Astrocyte (in vitro differentiated cells and primary cell): ENCODE data around the gene RNASEH2C. TPM values are rescaled to one million over a fixed set of nuclear protein-coding genes. Genes with fewer than 3 reads are reported as not detected.
"Not testable (repeated sequence)": the region's sequence is repeated elsewhere in the genome, so short reads cannot be mapped to it uniquely, and the experiment has no call there.

Source experiments
- DNase-seq: peaks from one replicate; pipeline ENCODE4 v3.0.0-alpha.2; 2010; ENCODE audit warnings: low read depth
- FAIRE-seq: peaks from 2 replicates; lab custom pipeline; 2011; peaks lifted over from hg19 to GRCh38; lab: Jason Lieb, UNC
- H2AFZ ChIP-seq: 2 replicates; pipeline ENCODE4 v1.6.0; 2012; ENCODE audit warnings: low read depth, low read length, inconsistent platforms
- H3K27ac ChIP-seq: 2 replicates; pipeline ENCODE4 v1.5.1; 2011; ENCODE audit warnings: low read depth, low read length, inconsistent platforms
- H3K27me3 ChIP-seq: 2 replicates; pipeline ENCODE4 v1.6.0; 2011; ENCODE audit warnings: low read length, inconsistent platforms; ENCODE audit not compliant: insufficient read depth
- H3K36me3 ChIP-seq: 2 replicates; pipeline ENCODE4 v1.5.1; 2011; ENCODE audit warnings: low read length, inconsistent platforms; ENCODE audit not compliant: insufficient read depth
- H3K4me1 ChIP-seq: 2 replicates; pipeline ENCODE4 v1.5.1; 2011; ENCODE audit warnings: low read length, inconsistent platforms; ENCODE audit not compliant: insufficient read depth
- H3K4me2 ChIP-seq: 2 replicates; pipeline ENCODE4 v1.6.0; 2012; ENCODE audit warnings: low read length, inconsistent platforms
- H3K4me3 ChIP-seq: 2 replicates; pipeline ENCODE4 v1.5.1; 2011; ENCODE audit warnings: low read depth, mild to moderate bottlenecking, low read length, inconsistent platforms; ENCODE audit not compliant: insufficient read depth
- H3K79me2 ChIP-seq: 2 replicates; pipeline ENCODE4 v1.6.0; 2012; ENCODE audit warnings: mild to moderate bottlenecking, low read length, inconsistent platforms; ENCODE audit not compliant: insufficient read depth
- H3K9ac ChIP-seq: 2 replicates; pipeline ENCODE4 v1.6.0; 2012; ENCODE audit warnings: mild to moderate bottlenecking, low read length, inconsistent platforms
- H3K9me3 ChIP-seq: 2 replicates; pipeline ENCODE4 v1.5.1; 2012; ENCODE audit warnings: low read depth, mild to moderate bottlenecking, low read length, inconsistent platforms; ENCODE audit not compliant: insufficient read depth
- H4K20me1 ChIP-seq: 2 replicates; pipeline ENCODE4 v1.6.0; 2012; ENCODE audit warnings: low read length, inconsistent platforms; ENCODE audit not compliant: insufficient read depth
- H3K27ac Mint-ChIP-seq: one replicate; pipeline ENCODE4 v1.8.0; 2021; ENCODE audit warnings: mild to moderate bottlenecking, mixed read lengths; ENCODE audit not compliant: unreplicated experiment
- H3K27me3 Mint-ChIP-seq: one replicate; pipeline ENCODE4 v1.8.0; 2021; ENCODE audit warnings: low read depth, mixed read lengths; ENCODE audit not compliant: unreplicated experiment
- H3K36me3 Mint-ChIP-seq: one replicate; pipeline ENCODE4 v1.8.0; 2021; ENCODE audit warnings: low read depth, mixed read lengths; ENCODE audit not compliant: unreplicated experiment
- H3K4me1 Mint-ChIP-seq: one replicate; pipeline ENCODE4 v1.8.0; 2021; ENCODE audit warnings: low read depth, mixed read lengths; ENCODE audit not compliant: unreplicated experiment
- H3K4me3 Mint-ChIP-seq: one replicate; pipeline ENCODE4 v1.8.0; 2021; ENCODE audit warnings: mild to moderate bottlenecking, moderate library complexity, mixed read lengths; ENCODE audit not compliant: unreplicated experiment
- H3K9me3 Mint-ChIP-seq: one replicate; pipeline ENCODE4 v1.8.0; 2021; ENCODE audit warnings: mild to moderate bottlenecking, mixed read lengths; ENCODE audit not compliant: unreplicated experiment
- EZH2 ChIP-seq: IDR thresholded peaks from 2 replicates; pipeline ENCODE4 v1.6.1; 2012; ENCODE audit warnings: mild to moderate bottlenecking, low read length, inconsistent platforms; ENCODE audit not compliant: insufficient read depth
- total RNA-seq: library from RNA; stranded (reverse); gene quantifications from 2 replicates; pipeline ENCODE4 v1.2.1, GENCODE V29; 2021
- TF ChIP-seq, protein P1 (sequence below): IDR thresholded peaks from 2 replicates; pipeline ENCODE4 v1.5.1; 2011; ENCODE audit warnings: low read depth, mild to moderate bottlenecking, inconsistent platforms, low read length, moderate library complexity; ENCODE audit not compliant: insufficient read depth

Gene RNASEH2C
- total RNA-seq, 1 donor from 2014 or later = 25.0 TPM

- no peaks in the 10 kb centered on the region for H3K4me1 Mint-ChIP-seq
- H3K36me3 ChIP-seq = no peaks in the 10 kb centered on the region
- peaks cover 34% of the 10 kb centered on the region for H3K27me3 Mint-ChIP-seq
- H3K9ac ChIP-seq = no peak overlapping the region
- DNase-seq (no peak), FAIRE-seq (no peak)
- peaks cover 15% of the 10 kb centered on the region for H3K9me3 Mint-ChIP-seq
- no peak overlapping the region for H3K4me2 ChIP-seq
- peaks cover 5% of the 10 kb centered on the region for H3K27me3 ChIP-seq
- H3K79me2 ChIP-seq = no peaks in the 10 kb centered on the region
- no peak overlapping the region for H3K4me3 Mint-ChIP-seq
- H3K4me1 ChIP-seq = no peaks in the 10 kb centered on the region
- TF ChIP-seq EZH2 = no peak
- TF ChIP-seq, protein P1, sequence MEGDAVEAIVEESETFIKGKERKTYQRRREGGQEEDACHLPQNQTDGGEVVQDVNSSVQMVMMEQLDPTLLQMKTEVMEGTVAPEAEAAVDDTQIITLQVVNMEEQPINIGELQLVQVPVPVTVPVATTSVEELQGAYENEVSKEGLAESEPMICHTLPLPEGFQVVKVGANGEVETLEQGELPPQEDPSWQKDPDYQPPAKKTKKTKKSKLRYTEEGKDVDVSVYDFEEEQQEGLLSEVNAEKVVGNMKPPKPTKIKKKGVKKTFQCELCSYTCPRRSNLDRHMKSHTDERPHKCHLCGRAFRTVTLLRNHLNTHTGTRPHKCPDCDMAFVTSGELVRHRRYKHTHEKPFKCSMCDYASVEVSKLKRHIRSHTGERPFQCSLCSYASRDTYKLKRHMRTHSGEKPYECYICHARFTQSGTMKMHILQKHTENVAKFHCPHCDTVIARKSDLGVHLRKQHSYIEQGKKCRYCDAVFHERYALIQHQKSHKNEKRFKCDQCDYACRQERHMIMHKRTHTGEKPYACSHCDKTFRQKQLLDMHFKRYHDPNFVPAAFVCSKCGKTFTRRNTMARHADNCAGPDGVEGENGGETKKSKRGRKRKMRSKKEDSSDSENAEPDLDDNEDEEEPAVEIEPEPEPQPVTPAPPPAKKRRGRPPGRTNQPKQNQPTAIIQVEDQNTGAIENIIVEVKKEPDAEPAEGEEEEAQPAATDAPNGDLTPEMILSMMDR = no peak
- H3K27ac Mint-ChIP-seq = no peak overlapping the region
- H3K27ac ChIP-seq = no peak overlapping the region
- H3K9me3 ChIP-seq = no peaks in the 10 kb centered on the region
- no peak overlapping the region for H2AFZ ChIP-seq
- H3K4me3 ChIP-seq = no peak overlapping the region
- no peaks in the 10 kb centered on the region for H4K20me1 ChIP-seq
- H3K36me3 Mint-ChIP-seq = peaks cover 2% of the 10 kb centered on the region
These were observed 18.4 kb upstream of the RNASEH2C start for GRCh38 chr11:65739022-65739421.

DNA sequence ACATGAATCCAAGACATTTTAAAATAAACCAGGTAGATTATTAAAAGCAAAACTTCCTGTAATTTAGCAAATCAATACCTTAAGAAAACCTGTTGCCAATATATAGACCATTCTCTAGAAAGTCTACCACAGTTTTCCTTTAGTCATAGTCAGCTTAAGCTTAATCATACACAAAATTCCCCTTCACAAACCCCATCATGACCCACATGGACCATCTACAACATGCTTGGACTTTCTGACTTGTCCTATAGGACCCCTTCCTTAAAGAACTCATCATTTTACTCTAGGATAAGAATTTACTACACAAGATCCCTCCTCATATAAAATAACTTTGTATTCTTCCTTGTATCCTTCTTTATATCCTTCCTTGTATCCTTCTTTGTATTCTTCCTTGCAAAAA is 16.2 kb upstream of the RNASEH2C start:
- H3K4me3 ChIP-seq = no peak overlapping the region

DNA sequence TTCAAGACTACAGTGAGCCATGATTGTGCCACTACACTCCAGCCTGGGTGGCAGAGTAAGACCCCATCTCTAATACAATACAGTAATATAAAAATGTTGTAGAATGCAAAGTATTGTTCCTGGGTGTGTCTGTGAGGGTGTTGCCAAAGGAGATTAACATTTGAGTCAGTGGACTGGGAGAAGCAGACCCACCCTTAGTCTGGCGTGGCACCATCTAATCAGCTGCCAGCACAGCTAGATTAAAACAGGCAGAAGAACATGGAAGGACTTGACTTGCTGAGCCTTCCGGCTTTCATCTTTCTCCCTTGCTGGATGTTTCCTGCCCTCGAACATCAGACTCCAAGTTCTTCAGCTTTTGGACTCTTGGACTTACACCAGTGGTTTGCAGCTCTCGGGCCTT is 14.5 kb upstream of the RNASEH2C start:
- not testable (repeated sequence) for H3K4me1 ChIP-seq, H3K27ac ChIP-seq, H3K79me2 ChIP-seq, H3K4me3 ChIP-seq, H3K4me1 Mint-ChIP-seq, H3K36me3 ChIP-seq, H3K27me3 ChIP-seq, H3K4me3 Mint-ChIP-seq, H4K20me1 ChIP-seq, DNase-seq, H3K4me2 ChIP-seq, FAIRE-seq, H2AFZ ChIP-seq, H3K27ac Mint-ChIP-seq, H3K36me3 Mint-ChIP-seq, H3K9ac ChIP-seq, H3K9me3 ChIP-seq
- H3K27me3 Mint-ChIP-seq = peaks cover 23% of the 10 kb centered on the region
- H3K9me3 Mint-ChIP-seq = peaks cover 16% of the 10 kb centered on the region

More for the DNA sequence above, 16.2 kb upstream of the RNASEH2C start:
- H2AFZ ChIP-seq = no peak overlapping the region
- no peaks in the 10 kb centered on the region for H3K79me2 ChIP-seq
- DNase-seq (no peak), FAIRE-seq (no peak)
- Mint-ChIP-seq H3K9me3 (peaks cover 17% of the 10 kb centered on the region), H3K4me3 (no peak overlapping the region), H3K27ac (no peak overlapping the region), H3K27me3 (peaks cover 32% of the 10 kb centered on the region), H3K4me1 (no peaks in the 10 kb centered on the region), H3K36me3 (peaks cover 2% of the 10 kb centered on the region)
- no peaks in the 10 kb centered on the region for H4K20me1 ChIP-seq
- H3K4me1 ChIP-seq = no peaks in the 10 kb centered on the region
- no peak overlapping the region for H3K9ac ChIP-seq
- H3K9me3 ChIP-seq = no peaks in the 10 kb centered on the region
- no peak overlapping the region for H3K27ac ChIP-seq
- peaks cover 5% of the 10 kb centered on the region for H3K27me3 ChIP-seq
- H3K4me2 ChIP-seq = no peak overlapping the region
- H3K36me3 ChIP-seq = no peaks in the 10 kb centered on the region
- TF ChIP-seq, protein P1 = no peak
- TF ChIP-seq EZH2 = no peak
